Measurements from ENCODE around the gene CXCL13.

The CXCL13 gene

GRCh38 chr4:77581724-77582123, 23.9 kb upstream of the CXCL13 start:
- Histone ChIP-seq H3K9me3 (ENCODE audit: control insufficient read depth in 2 of 2, low read length in 2 of 2) (no peaks in the 10 kb centered on the region), H3K27ac (ENCODE audit: low read length) (no peak overlapping the region), H3K4me3 (ENCODE audit: low read length in 2 of 2) (no peak overlapping the region), H3K36me3 (ENCODE audit: control insufficient read depth in 2 of 2, insufficient read depth in 2 of 2, low read length in 2 of 2) (no peaks in the 10 kb centered on the region), H3K4me1 (ENCODE audit: control insufficient read depth, insufficient read depth, low read length) (no peaks in the 10 kb centered on the region), H3K27me3 (ENCODE audit: control insufficient read depth in 1 of 2, insufficient read depth in 2 of 2, low read length in 2 of 2) (no peaks in the 10 kb centered on the region), H3K9ac (ENCODE audit: low read length in 2 of 2) (no peak overlapping the region)

GRCh38 chr4:77582156-77582555, 23.5 kb upstream of the CXCL13 start:
- no peak overlapping the region for H3K27ac ChIP-seq (ENCODE audit: low read length)
- H3K4me1 ChIP-seq (ENCODE audit: control insufficient read depth, insufficient read depth, low read length), result no peaks in the 10 kb centered on the region
- no peaks in the 10 kb centered on the region for H3K27me3 ChIP-seq (ENCODE audit: control insufficient read depth in 1 of 2, insufficient read depth in 2 of 2, low read length in 2 of 2)
- no peaks in the 10 kb centered on the region for H3K36me3 ChIP-seq (ENCODE audit: control insufficient read depth in 2 of 2, insufficient read depth in 2 of 2, low read length in 2 of 2)
- no peak overlapping the region for H3K9ac ChIP-seq (ENCODE audit: low read length in 2 of 2)
- no peaks in the 10 kb centered on the region for H3K9me3 ChIP-seq (ENCODE audit: control insufficient read depth in 2 of 2, low read length in 2 of 2)
- H3K4me3 ChIP-seq (ENCODE audit: low read length in 2 of 2), result no peak overlapping the region

- H3K27me3 ChIP-seq (ENCODE audit: control insufficient read depth in 1 of 2, insufficient read depth in 2 of 2, low read length in 2 of 2), result no peaks in the 10 kb centered on the region
- H3K36me3 ChIP-seq (ENCODE audit: control insufficient read depth in 2 of 2, insufficient read depth in 2 of 2, low read length in 2 of 2), result no peaks in the 10 kb centered on the region
- no peaks in the 10 kb centered on the region for H3K9me3 ChIP-seq (ENCODE audit: control insufficient read depth in 2 of 2, low read length in 2 of 2)
- H3K9ac ChIP-seq (ENCODE audit: low read length in 2 of 2), result no peak overlapping the region
- H3K27ac ChIP-seq (ENCODE audit: low read length), result no peak overlapping the region
- H3K4me3 ChIP-seq (ENCODE audit: low read length in 2 of 2), result no peak overlapping the region
- H3K4me1 ChIP-seq (ENCODE audit: control insufficient read depth, insufficient read depth, low read length), result no peaks in the 10 kb centered on the region
Measured at GRCh38 chr4:77582711-77583110, 22.9 kb upstream of the CXCL13 start.

DNA sequence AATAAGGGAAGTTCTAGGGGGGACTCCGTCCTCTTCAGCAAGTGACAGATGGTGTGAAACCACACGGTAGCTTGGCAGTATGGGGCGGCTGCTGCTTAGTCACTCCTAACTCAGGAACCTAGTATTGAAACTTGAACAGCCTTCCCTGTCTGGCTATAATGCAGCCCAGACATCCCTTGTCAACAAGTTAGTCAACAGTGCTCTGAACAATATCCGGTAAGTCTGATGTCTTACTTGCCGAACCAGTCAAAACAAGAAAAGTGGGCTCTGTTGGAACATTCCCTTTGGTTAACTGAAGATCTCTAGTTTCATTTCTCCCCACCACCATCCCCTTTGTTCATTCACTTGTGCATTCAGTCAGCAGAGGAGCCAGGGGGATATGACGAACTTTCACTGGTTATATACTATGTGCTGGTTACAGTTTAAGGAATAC, 18.7 kb upstream of the CXCL13 start:
- no peaks in the 10 kb centered on the region for H3K27me3 ChIP-seq (ENCODE audit: control insufficient read depth in 1 of 2, insufficient read depth in 2 of 2, low read length in 2 of 2)
- H3K9ac ChIP-seq (ENCODE audit: low read length in 2 of 2), result no peak overlapping the region

DNA sequence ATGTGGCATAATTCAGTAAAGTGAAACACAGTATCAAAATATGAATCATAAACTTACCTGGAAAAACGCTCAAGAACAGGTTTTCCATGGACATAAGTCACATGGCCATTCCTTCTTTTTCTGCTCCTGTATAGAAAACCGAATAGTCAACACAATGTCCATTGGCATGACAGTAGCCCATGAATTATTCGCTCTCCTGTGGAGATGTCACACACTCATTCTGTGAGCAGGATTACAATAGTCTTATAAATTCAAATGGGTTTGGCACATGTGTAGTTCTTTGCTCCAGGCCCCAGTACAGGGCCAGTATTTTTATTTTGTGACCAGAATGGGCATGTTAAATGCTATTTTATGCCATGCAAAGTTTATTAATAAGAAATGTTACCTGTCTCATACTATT, 15.1 kb upstream of the CXCL13 start:
- no peak overlapping the region for H3K27ac ChIP-seq (ENCODE audit: low read length)
- no peaks in the 10 kb centered on the region for H3K27me3 ChIP-seq (ENCODE audit: control insufficient read depth in 1 of 2, insufficient read depth in 2 of 2, low read length in 2 of 2)

More for the DNA sequence above, 18.7 kb upstream of the CXCL13 start:
- Histone ChIP-seq H3K4me1 (ENCODE audit: control insufficient read depth, insufficient read depth, low read length) (no peaks in the 10 kb centered on the region), H3K9me3 (ENCODE audit: control insufficient read depth in 2 of 2, low read length in 2 of 2) (no peaks in the 10 kb centered on the region), H3K27ac (ENCODE audit: low read length) (no peak overlapping the region), H3K4me3 (ENCODE audit: low read length in 2 of 2) (no peak overlapping the region), H3K36me3 (ENCODE audit: control insufficient read depth in 2 of 2, insufficient read depth in 2 of 2, low read length in 2 of 2) (no peaks in the 10 kb centered on the region)

GRCh38 chr4:77591532-77591931, 14.1 kb upstream of the CXCL13 start:
- H3K4me1 ChIP-seq (ENCODE audit: control insufficient read depth, insufficient read depth, low read length), result no peaks in the 10 kb centered on the region
- H3K27ac ChIP-seq (ENCODE audit: low read length), result no peak overlapping the region

More for the DNA sequence above, 15.1 kb upstream of the CXCL13 start:
- H3K4me1 ChIP-seq (ENCODE audit: control insufficient read depth, insufficient read depth, low read length), result no peaks in the 10 kb centered on the region
- no peak overlapping the region for H3K4me3 ChIP-seq (ENCODE audit: low read length in 2 of 2)
- no peaks in the 10 kb centered on the region for H3K36me3 ChIP-seq (ENCODE audit: control insufficient read depth in 2 of 2, insufficient read depth in 2 of 2, low read length in 2 of 2)
- no peaks in the 10 kb centered on the region for H3K9me3 ChIP-seq (ENCODE audit: control insufficient read depth in 2 of 2, low read length in 2 of 2)
- H3K9ac ChIP-seq (ENCODE audit: low read length in 2 of 2), result no peak overlapping the region

GRCh38 chr4:77593101-77593500, 12.5 kb upstream of the CXCL13 start:
- no peaks in the 10 kb centered on the region for H3K36me3 ChIP-seq (ENCODE audit: control insufficient read depth in 2 of 2, insufficient read depth in 2 of 2, low read length in 2 of 2)
- no peaks in the 10 kb centered on the region for H3K27me3 ChIP-seq (ENCODE audit: control insufficient read depth in 1 of 2, insufficient read depth in 2 of 2, low read length in 2 of 2)
- no peak overlapping the region for H3K4me3 ChIP-seq (ENCODE audit: low read length in 2 of 2)
- H3K4me1 ChIP-seq (ENCODE audit: control insufficient read depth, insufficient read depth, low read length), result no peaks in the 10 kb centered on the region
- no peaks in the 10 kb centered on the region for H3K9me3 ChIP-seq (ENCODE audit: control insufficient read depth in 2 of 2, low read length in 2 of 2)
- H3K9ac ChIP-seq (ENCODE audit: low read length in 2 of 2), result no peak overlapping the region
- H3K27ac ChIP-seq (ENCODE audit: low read length), result no peak overlapping the region

More at GRCh38 chr4:77591532-77591931, 14.1 kb upstream of the CXCL13 start:
- Histone ChIP-seq H3K36me3 (ENCODE audit: control insufficient read depth in 2 of 2, insufficient read depth in 2 of 2, low read length in 2 of 2) (no peaks in the 10 kb centered on the region), H3K4me3 (ENCODE audit: low read length in 2 of 2) (no peak overlapping the region), H3K9me3 (ENCODE audit: control insufficient read depth in 2 of 2, low read length in 2 of 2) (no peaks in the 10 kb centered on the region), H3K9ac (ENCODE audit: low read length in 2 of 2) (no peak overlapping the region), H3K27me3 (ENCODE audit: control insufficient read depth in 1 of 2, insufficient read depth in 2 of 2, low read length in 2 of 2) (no peaks in the 10 kb centered on the region)

- Histone ChIP-seq H3K27me3 (ENCODE audit: control insufficient read depth in 1 of 2, insufficient read depth in 2 of 2, low read length in 2 of 2) (no peaks in the 10 kb centered on the region), H3K4me3 (ENCODE audit: low read length in 2 of 2) (no peak overlapping the region), H3K9me3 (ENCODE audit: control insufficient read depth in 2 of 2, low read length in 2 of 2) (no peaks in the 10 kb centered on the region), H3K4me1 (ENCODE audit: control insufficient read depth, insufficient read depth, low read length) (no peaks in the 10 kb centered on the region), H3K9ac (ENCODE audit: low read length in 2 of 2) (no peak overlapping the region), H3K27ac (ENCODE audit: low read length) (no peak overlapping the region), H3K36me3 (ENCODE audit: control insufficient read depth in 2 of 2, insufficient read depth in 2 of 2, low read length in 2 of 2) (no peaks in the 10 kb centered on the region)
Measured at GRCh38 chr4:77593993-77594392, 11.6 kb upstream of the CXCL13 start.

- Histone ChIP-seq H3K27ac (ENCODE audit: low read length) (no peak overlapping the region), H3K36me3 (ENCODE audit: control insufficient read depth in 2 of 2, insufficient read depth in 2 of 2, low read length in 2 of 2) (no peaks in the 10 kb centered on the region), H3K9me3 (ENCODE audit: control insufficient read depth in 2 of 2, low read length in 2 of 2) (no peaks in the 10 kb centered on the region), H3K4me3 (ENCODE audit: low read length in 2 of 2) (no peak overlapping the region), H3K4me1 (ENCODE audit: control insufficient read depth, insufficient read depth, low read length) (no peaks in the 10 kb centered on the region), H3K9ac (ENCODE audit: low read length in 2 of 2) (no peak overlapping the region), H3K27me3 (ENCODE audit: control insufficient read depth in 1 of 2, insufficient read depth in 2 of 2, low read length in 2 of 2) (no peaks in the 10 kb centered on the region)
Measured at GRCh38 chr4:77595364-77595973, 10.2 kb upstream of the CXCL13 start.

DNA sequence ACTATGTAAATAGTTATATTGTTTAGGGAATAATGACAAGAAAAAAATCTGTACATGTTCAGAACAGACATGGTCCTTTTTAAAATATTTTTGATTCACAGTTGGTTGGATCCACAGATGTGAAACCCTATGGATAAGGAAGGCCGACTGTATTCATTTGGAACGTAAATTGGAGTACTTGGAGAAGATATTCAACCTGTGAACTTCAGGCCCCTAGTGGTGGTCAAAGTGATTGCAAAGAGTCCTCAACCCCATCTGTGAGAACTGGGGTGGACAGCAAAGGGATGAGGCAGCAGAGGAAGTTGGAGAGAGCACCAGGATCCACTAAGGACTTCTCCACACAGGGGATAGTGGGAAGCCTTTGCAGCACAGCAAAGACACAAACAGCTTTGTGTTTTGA, 6.2 kb upstream of the CXCL13 start:
- no peaks in the 10 kb centered on the region for H3K36me3 ChIP-seq (ENCODE audit: control insufficient read depth in 2 of 2, insufficient read depth in 2 of 2, low read length in 2 of 2)
- no peaks in the 10 kb centered on the region for H3K27me3 ChIP-seq (ENCODE audit: control insufficient read depth in 1 of 2, insufficient read depth in 2 of 2, low read length in 2 of 2)
- no peak overlapping the region for H3K27ac ChIP-seq (ENCODE audit: low read length)
- H3K4me1 ChIP-seq (ENCODE audit: control insufficient read depth, insufficient read depth, low read length), result no peaks in the 10 kb centered on the region
- no peak overlapping the region for H3K4me3 ChIP-seq (ENCODE audit: low read length in 2 of 2)
- no peaks in the 10 kb centered on the region for H3K9me3 ChIP-seq (ENCODE audit: control insufficient read depth in 2 of 2, low read length in 2 of 2)
- H3K9ac ChIP-seq (ENCODE audit: low read length in 2 of 2), result no peak overlapping the region

- no peak overlapping the region for H3K27ac ChIP-seq (ENCODE audit: low read length)
- no peaks in the 10 kb centered on the region for H3K9me3 ChIP-seq (ENCODE audit: control insufficient read depth in 2 of 2, low read length in 2 of 2)
- no peak overlapping the region for H3K4me3 ChIP-seq (ENCODE audit: low read length in 2 of 2)
- H3K4me1 ChIP-seq (ENCODE audit: control insufficient read depth, insufficient read depth, low read length), result no peaks in the 10 kb centered on the region
- no peak overlapping the region for H3K9ac ChIP-seq (ENCODE audit: low read length in 2 of 2)
- no peaks in the 10 kb centered on the region for H3K36me3 ChIP-seq (ENCODE audit: control insufficient read depth in 2 of 2, insufficient read depth in 2 of 2, low read length in 2 of 2)
- no peaks in the 10 kb centered on the region for H3K27me3 ChIP-seq (ENCODE audit: control insufficient read depth in 1 of 2, insufficient read depth in 2 of 2, low read length in 2 of 2)
Measured at GRCh38 chr4:77600521-77601451, 4.8 kb upstream of the CXCL13 start.

Data from stomach smooth muscle (tissue), 2 donors.